HepG2 (cell line): Measurements from ENCODE around the gene RNPEPL1. TPM values are rescaled to one million over a fixed set of nuclear protein-coding genes. Genes with fewer than 3 reads are reported as not detected.
A peak's percentile ranks its signal among the peaks of the same experiment; 100 is the strongest.

Experiments
- FOXC1 ChIP-seq: sonication (generic); formaldehyde crosslinking; IDR thresholded peaks from 2 replicates; pipeline ENCODE4 v1.8.0; 2022; ENCODE audit warnings: mild to moderate bottlenecking, missing genetic modification reagents, borderline replicate concordance
- JDP2 ChIP-seq: sonication (generic); formaldehyde crosslinking; IDR thresholded peaks from 2 replicates; pipeline ENCODE4 v1.8.1; 2022; ENCODE audit warnings: missing genetic modification reagents, borderline replicate concordance
- KAT2B ChIP-seq: fragments of 150-350 bp; IDR thresholded peaks from 2 replicates; pipeline ENCODE4 v1.6.1; 2014; ENCODE audit warnings: low read depth, low read length, borderline replicate concordance
- MXI1 ChIP-seq: IDR thresholded peaks from 3 replicates; pipeline ENCODE4 v1.6.1; 2012; ENCODE audit warnings: low read depth, low read length, inconsistent platforms, borderline replicate concordance
- NCOA2 ChIP-seq: sonication (generic); formaldehyde crosslinking; IDR thresholded peaks from 2 replicates; pipeline ENCODE4 v1.8.0; 2022; ENCODE audit warnings: inconsistent platforms
- RAD51 ChIP-seq: fragments of 450-650 bp; IDR thresholded peaks from 2 replicates; pipeline ENCODE4 v1.6.1; 2016; ENCODE audit warnings: borderline replicate concordance
- SALL1 ChIP-seq: sonication (generic); formaldehyde crosslinking; IDR thresholded peaks from 2 replicates; pipeline ENCODE4 v1.8.0; 2022; ENCODE audit warnings: mild to moderate bottlenecking, missing genetic modification reagents
- STAT5B ChIP-seq: sonication (generic); formaldehyde crosslinking; IDR thresholded peaks from 2 replicates; pipeline ENCODE4 v1.4.0; 2020; ENCODE audit warnings: missing genetic modification reagents
- ZNF17 ChIP-seq: sonication (generic); formaldehyde crosslinking; IDR thresholded peaks from 2 replicates; pipeline ENCODE4 v1.5.0; 2020; ENCODE audit warnings: mild to moderate bottlenecking, missing genetic modification reagents
- ZNF235 ChIP-seq: sonication (generic); formaldehyde crosslinking; IDR thresholded peaks from 2 replicates; pipeline ENCODE4 v1.8.1; 2023; ENCODE audit warnings: mild to moderate bottlenecking, missing genetic modification reagents, borderline replicate concordance
- ZNF251 ChIP-seq: sonication (generic); formaldehyde crosslinking; IDR thresholded peaks from 2 replicates; pipeline ENCODE4 v1.9.0; 2021; ENCODE audit warnings: mild to moderate bottlenecking, missing genetic modification reagents
- ZNF326 ChIP-seq: sonication (generic); formaldehyde crosslinking; IDR thresholded peaks from 2 replicates; pipeline ENCODE4 v1.4.0; 2020; ENCODE audit warnings: missing genetic modification reagents, borderline replicate concordance
- ZNF552 ChIP-seq: sonication (generic); formaldehyde crosslinking; IDR thresholded peaks from 2 replicates; pipeline ENCODE4 v1.9.0; 2022; ENCODE audit warnings: missing genetic modification reagents, mild to moderate bottlenecking, borderline replicate concordance
- polyA plus RNA-seq, 8 experiments: library from polyadenylated mRNA; depleted of rRNA in 3 of 8; stranded (reverse) in 7 of 8; unstranded in 1 of 8; fragments of >200 nt; fragmentation: Illumina TruSeq in 4 of 8; extraction: Trizol in 4 of 8; gene quantifications; 2 replicates each; pipeline versions ENCODE4 v1.2.1 to v1.2.3, GENCODE V29; 2011 to 2016; ENCODE audit warnings: low read depth in 4 of 8, missing spikeins in 1 of 8, mixed read lengths in 1 of 8; ENCODE audit not compliant: insufficient read depth in 1 of 8
- total RNA-seq, 5 experiments: library from RNA; depleted of rRNA; stranded (reverse); fragments of >200 nt; fragmentation: Illumina TruSeq; extraction: Trizol; gene quantifications; 2 replicates each; pipeline ENCODE4 v1.2.3, GENCODE V29; 2016; ENCODE audit warnings: low read depth in 1 of 5
- TF ChIP-seq, protein P1 (sequence below): sonication (generic); formaldehyde crosslinking; IDR thresholded peaks from 2 replicates; pipeline ENCODE4 v1.4.0; 2020; ENCODE audit warnings: mild to moderate bottlenecking, missing genetic modification reagents
- TF ChIP-seq, protein P2 (sequence below): sonication (generic); formaldehyde crosslinking; IDR thresholded peaks from 2 replicates; pipeline ENCODE4 v1.4.0; 2020; ENCODE audit warnings: mild to moderate bottlenecking, missing genetic modification reagents
- TF ChIP-seq, protein P3 (sequence below): sonication (generic); formaldehyde crosslinking; IDR thresholded peaks from 2 replicates; pipeline ENCODE4 v1.9.0; 2021; ENCODE audit warnings: missing genetic modification reagents, mild to moderate bottlenecking, borderline replicate concordance
- TF ChIP-seq, protein P4 (sequence below): sonication (generic); formaldehyde crosslinking; IDR thresholded peaks from 2 replicates; pipeline ENCODE4 v1.8.1; 2023; ENCODE audit warnings: missing genetic modification reagents, inconsistent platforms, borderline replicate concordance
- TF ChIP-seq, protein P5 (sequence below): sonication (generic); formaldehyde crosslinking; IDR thresholded peaks from 2 replicates; pipeline ENCODE4 v1.4.0; 2020; ENCODE audit warnings: missing genetic modification reagents, borderline replicate concordance

Gene RNPEPL1
- total and polyA plus RNA-seq, 2 of the 13 experiments (the other 11 are each of a cell fraction or from before 2014, with no cell fraction given): 13.0 to 18.0 TPM

DNA sequence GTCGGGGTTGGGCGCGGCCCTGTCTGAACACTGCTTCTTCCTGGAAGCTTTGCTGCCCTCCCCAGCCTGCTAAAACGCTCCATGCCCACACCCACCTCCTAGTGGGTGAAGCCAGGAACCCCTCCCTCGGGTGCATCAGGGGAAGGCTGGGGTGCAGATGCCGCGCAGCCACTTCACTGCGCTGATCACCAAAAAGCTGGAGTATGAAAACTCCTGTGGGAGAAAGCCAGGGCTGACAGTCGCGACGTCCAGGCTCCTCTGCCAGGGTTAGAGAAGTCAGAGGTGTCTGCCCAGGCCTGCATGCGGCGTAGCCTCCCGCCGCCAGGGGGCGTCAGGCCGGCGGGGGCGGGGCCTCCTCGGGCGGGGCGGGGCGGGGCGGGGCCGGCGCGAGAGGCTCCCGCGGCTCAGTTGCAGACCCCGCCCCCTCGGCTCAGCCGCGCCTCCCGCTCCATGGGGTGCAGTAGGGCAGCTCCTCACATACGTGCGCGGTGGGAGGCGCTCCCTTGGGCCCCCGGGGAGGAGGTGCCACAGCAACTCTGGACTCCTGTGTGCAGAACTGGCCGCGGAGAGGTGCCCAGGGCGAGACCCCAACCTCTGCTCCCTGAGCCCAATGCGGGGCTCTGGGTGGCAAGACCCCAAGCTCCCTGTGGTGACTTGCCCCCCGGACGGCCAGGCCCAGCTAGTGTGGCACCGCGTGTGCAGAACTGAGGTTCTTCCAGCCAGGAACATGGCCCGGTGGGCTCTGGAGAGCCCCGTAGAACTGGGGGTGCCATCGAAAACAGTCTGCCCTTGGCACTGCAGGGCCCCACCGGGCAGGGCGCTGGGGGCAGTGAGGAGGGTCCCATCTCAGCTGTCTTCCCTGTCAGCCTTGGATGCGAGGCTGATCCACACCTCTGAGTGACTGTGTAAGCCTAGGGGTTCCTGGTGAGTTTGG, 1.8 kb upstream of the RNPEPL1 start (continued):
- TF ChIP-seq FOXC1 (CRISPR knock-in tag) (peak; percentile 69; the same call in 1 of the 2 replicates), ZNF552 (CRISPR knock-in tag) (no peak), JDP2 (CRISPR knock-in tag) (no peak), KAT2B (no peak), MXI1 (peak; percentile 90; the same call in 2 of the 3 replicates), ZNF326 (CRISPR knock-in tag) (no peak; the same call in 1 of the 2 replicates), ZNF251 (no peak), SALL1 (peak; percentile 41), STAT5B (no peak), NCOA2 (CRISPR knock-in tag) (no peak), RAD51 (no peak), ZNF235 (CRISPR knock-in tag) (peak; percentile 79), ZNF17 (CRISPR knock-in tag) (no peak)
- TF ChIP-seq, protein P1, sequence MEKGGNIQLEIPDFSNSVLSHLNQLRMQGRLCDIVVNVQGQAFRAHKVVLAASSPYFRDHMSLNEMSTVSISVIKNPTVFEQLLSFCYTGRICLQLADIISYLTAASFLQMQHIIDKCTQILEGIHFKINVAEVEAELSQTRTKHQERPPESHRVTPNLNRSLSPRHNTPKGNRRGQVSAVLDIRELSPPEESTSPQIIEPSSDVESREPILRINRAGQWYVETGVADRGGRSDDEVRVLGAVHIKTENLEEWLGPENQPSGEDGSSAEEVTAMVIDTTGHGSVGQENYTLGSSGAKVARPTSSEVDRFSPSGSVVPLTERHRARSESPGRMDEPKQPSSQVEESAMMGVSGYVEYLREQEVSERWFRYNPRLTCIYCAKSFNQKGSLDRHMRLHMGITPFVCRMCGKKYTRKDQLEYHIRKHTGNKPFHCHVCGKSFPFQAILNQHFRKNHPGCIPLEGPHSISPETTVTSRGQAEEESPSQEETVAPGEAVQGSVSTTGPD (CRISPR knock-in tag): no peak
- TF ChIP-seq, protein P2, sequence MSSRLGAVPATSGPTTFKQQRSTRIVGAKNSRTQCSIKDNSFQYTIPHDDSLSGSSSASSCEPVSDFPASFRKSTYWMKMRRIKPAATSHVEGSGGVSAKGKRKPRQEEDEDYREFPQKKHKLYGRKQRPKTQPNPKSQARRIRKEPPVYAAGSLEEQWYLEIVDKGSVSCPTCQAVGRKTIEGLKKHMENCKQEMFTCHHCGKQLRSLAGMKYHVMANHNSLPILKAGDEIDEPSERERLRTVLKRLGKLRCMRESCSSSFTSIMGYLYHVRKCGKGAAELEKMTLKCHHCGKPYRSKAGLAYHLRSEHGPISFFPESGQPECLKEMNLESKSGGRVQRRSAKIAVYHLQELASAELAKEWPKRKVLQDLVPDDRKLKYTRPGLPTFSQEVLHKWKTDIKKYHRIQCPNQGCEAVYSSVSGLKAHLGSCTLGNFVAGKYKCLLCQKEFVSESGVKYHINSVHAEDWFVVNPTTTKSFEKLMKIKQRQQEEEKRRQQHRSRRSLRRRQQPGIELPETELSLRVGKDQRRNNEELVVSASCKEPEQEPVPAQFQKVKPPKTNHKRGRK (CRISPR knock-in tag): no peak
- TF ChIP-seq, protein P3, sequence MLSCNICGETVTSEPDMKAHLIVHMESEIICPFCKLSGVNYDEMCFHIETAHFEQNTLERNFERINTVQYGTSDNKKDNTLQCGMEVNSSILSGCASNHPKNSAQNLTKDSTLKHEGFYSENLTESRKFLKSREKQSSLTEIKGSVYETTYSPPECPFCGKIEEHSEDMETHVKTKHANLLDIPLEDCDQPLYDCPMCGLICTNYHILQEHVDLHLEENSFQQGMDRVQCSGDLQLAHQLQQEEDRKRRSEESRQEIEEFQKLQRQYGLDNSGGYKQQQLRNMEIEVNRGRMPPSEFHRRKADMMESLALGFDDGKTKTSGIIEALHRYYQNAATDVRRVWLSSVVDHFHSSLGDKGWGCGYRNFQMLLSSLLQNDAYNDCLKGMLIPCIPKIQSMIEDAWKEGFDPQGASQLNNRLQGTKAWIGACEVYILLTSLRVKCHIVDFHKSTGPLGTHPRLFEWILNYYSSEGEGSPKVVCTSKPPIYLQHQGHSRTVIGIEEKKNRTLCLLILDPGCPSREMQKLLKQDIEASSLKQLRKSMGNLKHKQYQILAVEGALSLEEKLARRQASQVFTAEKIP (CRISPR knock-in tag): no peak
- TF ChIP-seq, protein P4, sequence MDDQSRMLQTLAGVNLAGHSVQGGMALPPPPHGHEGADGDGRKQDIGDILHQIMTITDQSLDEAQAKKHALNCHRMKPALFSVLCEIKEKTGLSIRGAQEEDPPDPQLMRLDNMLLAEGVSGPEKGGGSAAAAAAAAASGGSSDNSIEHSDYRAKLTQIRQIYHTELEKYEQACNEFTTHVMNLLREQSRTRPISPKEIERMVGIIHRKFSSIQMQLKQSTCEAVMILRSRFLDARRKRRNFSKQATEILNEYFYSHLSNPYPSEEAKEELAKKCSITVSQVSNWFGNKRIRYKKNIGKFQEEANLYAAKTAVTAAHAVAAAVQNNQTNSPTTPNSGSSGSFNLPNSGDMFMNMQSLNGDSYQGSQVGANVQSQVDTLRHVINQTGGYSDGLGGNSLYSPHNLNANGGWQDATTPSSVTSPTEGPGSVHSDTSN (CRISPR knock-in tag): no peak
- TF ChIP-seq, protein P5, sequence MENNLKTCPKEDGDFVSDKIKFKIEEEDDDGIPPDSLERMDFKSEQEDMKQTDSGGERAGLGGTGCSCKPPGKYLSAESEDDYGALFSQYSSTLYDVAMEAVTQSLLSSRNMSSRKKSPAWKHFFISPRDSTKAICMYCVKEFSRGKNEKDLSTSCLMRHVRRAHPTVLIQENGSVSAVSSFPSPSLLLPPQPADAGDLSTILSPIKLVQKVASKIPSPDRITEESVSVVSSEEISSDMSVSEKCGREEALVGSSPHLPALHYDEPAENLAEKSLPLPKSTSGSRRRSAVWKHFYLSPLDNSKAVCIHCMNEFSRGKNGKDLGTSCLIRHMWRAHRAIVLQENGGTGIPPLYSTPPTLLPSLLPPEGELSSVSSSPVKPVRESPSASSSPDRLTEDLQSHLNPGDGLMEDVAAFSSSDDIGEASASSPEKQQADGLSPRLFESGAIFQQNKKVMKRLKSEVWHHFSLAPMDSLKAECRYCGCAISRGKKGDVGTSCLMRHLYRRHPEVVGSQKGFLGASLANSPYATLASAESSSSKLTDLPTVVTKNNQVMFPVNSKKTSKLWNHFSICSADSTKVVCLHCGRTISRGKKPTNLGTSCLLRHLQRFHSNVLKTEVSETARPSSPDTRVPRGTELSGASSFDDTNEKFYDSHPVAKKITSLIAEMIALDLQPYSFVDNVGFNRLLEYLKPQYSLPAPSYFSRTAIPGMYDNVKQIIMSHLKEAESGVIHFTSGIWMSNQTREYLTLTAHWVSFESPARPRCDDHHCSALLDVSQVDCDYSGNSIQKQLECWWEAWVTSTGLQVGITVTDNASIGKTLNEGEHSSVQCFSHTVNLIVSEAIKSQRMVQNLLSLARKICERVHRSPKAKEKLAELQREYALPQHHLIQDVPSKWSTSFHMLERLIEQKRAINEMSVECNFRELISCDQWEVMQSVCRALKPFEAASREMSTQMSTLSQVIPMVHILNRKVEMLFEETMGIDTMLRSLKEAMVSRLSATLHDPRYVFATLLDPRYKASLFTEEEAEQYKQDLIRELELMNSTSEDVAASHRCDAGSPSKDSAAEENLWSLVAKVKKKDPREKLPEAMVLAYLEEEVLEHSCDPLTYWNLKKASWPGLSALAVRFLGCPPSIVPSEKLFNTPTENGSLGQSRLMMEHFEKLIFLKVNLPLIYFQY (CRISPR knock-in tag): no peak
